Measurements from ENCODE around the gene DCDC2C.

DNA sequence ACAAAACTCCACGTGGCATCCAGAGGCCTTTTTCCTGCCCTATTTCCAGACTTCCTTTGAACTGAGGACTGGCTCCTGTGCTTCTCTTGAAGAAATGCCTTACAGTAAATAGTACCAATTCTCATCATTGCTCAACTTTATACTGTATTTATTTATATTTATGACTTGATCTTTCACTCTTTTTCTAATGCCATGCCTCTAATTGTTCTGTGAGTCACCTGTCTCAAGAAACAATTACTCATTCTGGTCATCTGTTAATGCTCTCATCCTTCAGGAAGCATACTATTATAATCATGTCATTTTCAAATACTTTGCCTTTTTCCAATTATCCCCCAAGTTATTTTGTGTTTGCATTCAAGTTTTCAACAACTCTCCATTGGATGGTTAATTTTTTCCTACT lies 85.9 kb downstream of the DCDC2C start:
- TF ChIP-seq, protein P1, sequence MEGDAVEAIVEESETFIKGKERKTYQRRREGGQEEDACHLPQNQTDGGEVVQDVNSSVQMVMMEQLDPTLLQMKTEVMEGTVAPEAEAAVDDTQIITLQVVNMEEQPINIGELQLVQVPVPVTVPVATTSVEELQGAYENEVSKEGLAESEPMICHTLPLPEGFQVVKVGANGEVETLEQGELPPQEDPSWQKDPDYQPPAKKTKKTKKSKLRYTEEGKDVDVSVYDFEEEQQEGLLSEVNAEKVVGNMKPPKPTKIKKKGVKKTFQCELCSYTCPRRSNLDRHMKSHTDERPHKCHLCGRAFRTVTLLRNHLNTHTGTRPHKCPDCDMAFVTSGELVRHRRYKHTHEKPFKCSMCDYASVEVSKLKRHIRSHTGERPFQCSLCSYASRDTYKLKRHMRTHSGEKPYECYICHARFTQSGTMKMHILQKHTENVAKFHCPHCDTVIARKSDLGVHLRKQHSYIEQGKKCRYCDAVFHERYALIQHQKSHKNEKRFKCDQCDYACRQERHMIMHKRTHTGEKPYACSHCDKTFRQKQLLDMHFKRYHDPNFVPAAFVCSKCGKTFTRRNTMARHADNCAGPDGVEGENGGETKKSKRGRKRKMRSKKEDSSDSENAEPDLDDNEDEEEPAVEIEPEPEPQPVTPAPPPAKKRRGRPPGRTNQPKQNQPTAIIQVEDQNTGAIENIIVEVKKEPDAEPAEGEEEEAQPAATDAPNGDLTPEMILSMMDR (IDR thresholded peaks at IDR 0.05; ENCODE audit: poor library complexity) = no peak
- TF ChIP-seq EZH2 (IDR thresholded peaks at IDR 0.05; ENCODE audit: borderline replicate concordance) = no peak
- no peak for TF ChIP-seq EZH2phosphoT487 (IDR thresholded peaks at IDR 0.05; ENCODE audit: low read depth, severe bottlenecking, unreplicated experiment)
